HPDE6-E6E7 (cell line): ENCODE data around the gene CEP43.

Source experiments
- DNase-seq: peaks from one replicate; pipeline ENCODE4 v3.0.0; 2011; ENCODE audit warnings: missing footprints; ENCODE audit errors: extremely low spot score

The CEP43 gene

DNA sequence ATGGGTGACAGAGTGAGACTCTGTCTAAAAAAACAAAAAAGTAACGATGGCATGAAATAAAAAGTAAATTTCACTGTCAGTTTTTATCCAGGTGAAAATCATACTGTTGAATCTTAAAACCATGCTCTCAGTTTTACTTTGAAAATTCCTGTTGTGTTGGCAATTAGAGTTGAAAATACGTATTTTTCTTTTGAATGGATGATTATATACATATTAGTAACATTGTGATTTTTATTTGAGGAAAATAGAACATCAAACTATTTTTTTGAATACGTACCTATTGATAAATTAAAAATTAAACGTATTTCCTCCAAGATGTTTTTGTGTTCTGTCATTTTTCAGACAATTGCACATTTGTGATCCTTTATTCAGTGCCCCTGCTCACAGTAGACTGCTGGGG is 14.7 kb downstream of the CEP43 start:
- DNase-seq, result no peak

DNA sequence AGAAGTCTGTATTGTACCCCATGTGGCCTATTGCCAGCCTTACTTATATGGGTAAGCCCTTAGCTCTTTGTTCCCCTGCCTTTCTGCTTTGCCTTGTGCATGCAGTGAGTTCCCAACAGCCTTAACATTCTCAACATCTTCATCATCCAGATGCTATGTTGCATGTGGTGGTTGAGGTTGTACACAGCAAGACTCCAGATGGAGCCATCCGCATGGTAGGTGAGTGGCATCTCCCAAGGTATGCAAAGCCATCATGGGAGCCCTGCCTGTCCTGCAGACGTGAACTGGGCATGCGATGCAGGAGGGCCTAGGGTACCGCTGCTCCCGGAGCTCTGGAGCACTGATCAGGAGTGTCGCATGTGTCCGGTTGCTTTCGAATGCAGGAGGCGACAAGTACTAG is 16.1 kb downstream of the CEP43 start:
- DNase-seq, result no peak

DNA sequence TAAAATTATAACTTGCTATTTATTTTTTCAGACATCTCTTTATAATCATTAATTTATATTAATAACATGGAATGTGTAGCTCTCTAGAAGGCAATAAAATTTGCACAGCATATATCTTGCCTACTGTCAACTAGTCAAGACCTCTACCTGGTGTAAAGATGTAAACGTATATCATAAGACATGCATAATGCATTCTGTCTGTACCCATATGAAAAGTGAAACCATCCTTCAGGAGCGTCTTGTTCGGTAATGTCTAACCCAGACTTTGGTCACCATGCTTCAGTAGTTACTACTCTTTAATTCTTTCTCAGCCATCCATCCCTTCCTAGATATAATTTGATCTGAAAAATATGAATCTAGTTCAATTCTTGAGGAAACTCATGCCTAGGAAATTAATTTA is 21.0 kb downstream of the CEP43 start:
- DNase-seq, result no peak

DNA sequence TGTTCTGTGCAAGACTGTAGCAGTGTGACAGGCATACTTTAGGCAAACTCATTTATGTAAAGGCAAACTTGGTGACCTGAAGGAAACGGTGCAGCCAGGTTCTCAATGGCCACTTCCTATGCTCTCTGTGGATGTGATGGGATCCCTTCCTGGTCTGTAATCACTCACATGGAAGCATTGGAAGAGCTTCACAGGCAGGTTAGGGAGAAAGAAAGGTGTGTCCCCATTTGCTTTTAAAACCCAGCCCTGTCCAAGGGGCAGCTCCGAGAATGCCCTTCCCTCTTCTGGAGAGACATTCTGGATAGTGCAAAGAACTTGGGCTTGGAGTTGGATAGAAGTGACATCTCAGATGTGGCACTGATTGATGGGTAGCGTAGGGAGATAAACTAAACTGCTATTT is 28.1 kb downstream of the CEP43 start:
- no peak for DNase-seq

DNA sequence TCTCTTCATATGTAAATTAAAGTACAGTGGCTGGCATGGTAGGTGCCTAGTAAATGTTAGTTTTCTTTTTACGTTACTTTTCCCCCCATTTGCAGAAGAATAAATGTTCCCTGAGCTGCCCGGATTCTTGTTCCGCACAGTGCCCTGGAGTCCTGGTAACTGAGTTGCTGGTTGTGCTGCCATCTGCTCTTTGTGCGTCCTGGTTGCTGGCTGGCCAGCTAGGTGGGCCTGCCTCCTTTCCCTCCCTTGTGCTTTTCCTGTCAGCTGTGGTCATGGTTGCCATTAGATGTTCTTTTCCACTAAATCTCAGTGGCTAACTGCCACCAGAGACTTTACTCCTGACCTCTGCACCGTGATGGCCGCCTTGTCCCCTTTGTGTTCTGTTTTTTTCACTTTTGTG is 28.6 kb downstream of the CEP43 start:
- DNase-seq, result no peak

DNA sequence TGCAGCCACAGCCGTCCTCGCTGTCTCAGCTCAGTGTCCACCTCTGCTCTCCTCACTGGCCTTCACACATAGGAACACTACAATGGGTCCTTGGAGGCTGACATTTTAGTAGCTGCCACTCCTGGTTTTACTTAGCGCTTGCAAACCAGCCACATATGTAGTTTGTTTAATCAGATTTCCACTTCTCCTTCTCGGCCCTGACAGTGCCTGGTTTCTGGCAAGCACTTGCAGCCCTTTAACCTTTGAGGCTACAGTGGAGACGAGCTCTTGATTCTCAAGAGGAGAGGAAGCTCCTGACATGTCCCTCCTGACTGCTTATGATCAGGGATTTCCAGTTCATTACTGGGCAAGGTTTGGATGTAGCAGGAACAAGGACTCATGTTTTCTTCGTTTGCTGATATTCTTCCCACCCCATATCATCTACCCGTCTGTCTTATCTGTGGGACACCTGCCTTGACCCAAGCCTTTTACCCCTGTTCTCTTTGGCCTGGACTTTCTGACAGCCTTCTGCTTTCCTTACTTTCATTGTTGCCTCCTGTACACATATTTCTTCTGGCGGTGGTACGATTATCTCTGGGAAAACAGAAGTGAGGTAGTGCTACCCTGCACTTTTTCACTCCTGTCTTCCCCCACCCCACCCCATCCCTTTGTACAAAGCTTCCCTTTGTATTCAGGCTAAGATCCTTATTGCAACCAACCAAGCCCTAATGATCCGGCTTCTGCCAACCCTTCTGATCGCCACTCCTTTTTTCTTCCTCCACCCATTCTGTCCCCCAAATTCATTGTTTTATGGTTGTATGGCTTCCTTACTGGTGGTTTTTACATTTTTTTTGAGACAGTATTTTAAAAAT is 31.2 kb downstream of the CEP43 start:
- no peak for DNase-seq

DNA sequence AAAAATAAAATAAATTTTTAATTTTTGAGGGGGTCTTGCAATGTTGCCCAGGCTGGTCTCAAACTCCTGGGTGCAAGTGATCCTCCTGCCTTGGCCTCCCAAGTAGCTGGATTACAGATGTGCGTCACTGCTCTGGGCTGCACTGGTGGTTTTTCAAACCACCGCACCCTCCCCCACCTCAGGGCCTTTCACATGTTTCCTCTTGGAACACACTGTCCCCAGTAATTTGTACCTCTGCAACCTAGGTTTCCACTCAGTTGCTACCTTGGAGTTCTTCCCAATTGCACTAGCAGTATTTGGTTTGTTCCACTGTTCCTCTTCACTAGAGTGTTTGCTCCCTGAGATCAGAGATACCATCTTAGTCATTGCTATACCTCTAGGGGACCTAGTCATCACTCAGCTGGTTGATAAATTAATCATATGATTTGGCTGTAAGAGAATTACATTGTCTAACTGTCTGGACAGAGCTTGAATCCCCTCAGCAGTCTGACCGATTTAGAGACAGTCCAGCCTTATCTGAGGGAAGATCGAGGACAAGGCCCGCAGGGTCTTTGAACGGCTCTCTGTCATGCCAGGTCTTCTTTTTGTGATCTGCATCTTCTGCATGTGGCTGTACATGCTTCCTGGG is 32.0 kb downstream of the CEP43 start:
- no peak for DNase-seq

DNA sequence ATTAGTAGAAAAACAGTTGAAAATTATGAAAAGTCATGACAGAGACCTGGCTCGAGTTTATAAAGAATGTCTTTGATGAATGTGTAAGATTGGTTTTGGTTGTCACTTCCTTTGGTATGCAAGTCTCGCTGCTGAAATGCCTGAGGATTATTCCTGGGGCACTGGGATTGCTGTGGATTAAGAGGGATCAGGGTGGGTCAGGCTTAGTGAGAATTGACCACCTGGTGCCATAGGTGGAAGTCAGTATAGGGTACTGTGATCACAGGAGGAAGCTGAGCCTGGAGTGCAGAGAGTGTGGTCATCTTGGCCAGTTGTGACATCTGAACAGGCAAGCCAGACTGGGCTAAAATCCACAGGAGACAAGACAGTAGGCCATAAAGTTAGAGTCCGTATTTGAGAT is 34.9 kb downstream of the CEP43 start:
- no peak for DNase-seq

DNA sequence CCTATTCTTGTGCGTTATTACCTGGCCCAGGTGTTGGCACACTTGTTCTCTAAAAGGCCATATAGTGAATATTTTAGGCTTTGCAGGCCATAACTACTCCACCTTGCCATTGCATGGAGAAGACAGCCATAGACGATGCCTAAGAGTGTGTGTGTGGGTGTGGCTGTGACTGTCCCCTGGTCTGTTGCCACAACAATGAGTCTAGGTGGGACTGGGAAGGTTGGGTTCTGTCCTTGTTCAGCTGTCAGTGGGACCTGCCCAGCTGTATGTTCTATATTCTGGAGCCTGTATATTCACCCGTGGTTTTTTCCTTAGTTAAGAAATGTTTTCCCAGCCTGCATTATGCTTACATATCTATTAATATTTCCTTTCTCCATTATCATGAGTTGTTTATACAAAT is 38.6 kb downstream of the CEP43 start:
- no peak for DNase-seq

DNA sequence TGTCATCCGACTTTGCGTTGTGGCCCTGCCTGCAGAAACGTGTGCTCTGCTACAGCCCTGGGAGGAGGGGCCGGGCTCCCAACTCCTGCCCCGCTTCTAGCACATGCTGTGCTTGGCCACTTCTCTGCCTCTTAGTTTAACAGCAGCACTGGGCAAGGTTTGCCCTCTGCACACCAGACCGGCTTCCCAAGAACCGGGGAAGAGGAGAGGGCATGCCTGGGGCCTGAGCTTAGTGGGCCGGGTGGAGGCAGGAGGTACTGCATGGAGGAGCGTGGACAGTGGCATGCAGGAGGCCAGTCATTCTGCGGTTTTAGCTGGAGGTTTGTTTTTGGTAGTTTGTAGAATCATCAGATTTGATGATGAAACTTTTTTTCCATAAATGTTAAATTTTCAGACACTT is 45.5 kb downstream of the CEP43 start:
- DNase-seq, result no peak

DNA sequence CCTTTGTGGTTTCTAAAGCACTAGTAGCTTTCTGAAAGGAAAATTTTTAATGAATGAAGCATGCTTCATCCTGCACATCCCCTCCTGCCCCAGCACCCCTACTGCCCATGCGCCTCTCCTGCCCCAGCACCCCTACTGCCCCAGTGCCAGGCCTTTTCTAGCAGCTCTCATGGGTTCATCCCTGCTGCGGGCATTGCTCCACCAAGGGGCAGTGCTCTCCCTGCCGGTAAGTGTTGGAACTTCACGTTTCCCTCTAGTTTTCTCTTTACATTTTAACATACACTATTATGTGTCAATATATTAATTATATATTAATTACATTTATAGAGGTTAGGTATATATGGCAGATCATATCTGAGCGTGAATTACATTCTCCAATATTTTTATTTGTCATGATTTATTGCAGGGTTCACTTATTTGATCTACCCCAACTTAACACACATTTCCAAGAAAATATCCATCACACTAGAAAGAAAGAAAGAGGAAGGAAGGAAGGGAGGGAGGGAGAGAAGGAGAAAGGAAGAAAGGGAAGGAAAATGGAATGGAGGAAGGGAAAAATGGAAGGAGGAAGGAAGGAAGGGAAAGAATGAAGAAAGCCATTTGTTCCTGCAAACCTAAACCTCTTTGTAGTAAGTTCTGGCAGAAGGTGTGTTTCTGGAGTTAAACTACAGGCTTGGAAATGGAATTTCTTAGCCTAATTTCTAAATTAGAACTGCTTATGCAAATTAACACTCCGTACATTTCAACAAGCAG is 46.8 kb downstream of the CEP43 start:
- no peak for DNase-seq

DNA sequence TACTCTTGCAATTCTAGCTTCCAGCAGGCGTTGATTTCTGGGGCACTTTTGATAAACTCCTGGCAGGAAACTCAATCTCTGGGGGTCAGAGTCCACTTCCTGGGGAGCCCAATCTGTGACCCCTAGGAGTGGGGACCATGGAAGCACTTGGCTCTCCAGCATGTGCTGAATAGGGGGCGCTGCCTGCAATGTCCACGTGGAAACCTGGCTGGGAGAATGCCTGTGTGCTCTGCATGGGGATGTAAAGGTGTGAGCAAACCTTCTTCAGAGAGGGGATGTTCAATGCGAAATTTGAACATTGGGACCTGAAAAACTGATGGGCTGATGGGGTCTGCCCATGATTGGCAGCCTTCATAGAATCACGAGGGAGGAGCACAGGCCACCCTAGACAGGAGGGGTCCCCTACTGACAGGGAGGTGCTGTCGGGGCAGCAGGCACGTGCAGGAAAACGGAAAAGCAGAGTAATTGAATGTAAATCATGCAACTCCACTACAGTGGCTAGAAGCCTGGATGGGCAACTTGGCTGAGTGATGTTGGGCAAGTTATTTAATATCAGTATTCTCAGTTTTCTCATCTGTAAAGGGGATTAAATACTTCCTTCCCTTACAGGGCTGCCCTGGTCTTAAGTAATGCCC is 47.8 kb downstream of the CEP43 start:
- DNase-seq, result no peak

DNA sequence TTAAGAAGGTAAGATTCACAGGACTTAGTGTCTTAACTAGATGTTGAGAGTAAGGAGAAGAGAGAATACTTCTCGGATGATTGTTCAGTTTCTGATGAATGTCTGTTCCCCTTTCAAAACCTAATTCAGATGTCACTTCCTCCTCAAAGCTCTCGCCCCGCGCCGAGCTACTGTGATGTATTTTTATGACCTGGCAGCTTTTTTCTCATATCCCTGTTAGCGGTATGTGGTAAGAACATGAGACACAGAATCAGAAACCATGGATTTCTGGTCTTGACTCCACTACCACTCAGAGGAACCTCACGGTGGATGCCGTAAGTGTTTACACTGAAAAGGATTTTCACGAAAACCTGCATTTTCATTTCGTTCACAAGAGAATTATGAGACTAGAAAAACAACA is 48.4 kb downstream of the CEP43 start:
- no peak for DNase-seq
